GM12864 (cell line): ENCODE data around the gene DCHS1.

Experiments used
- DNase-seq: peaks from one replicate; pipeline ENCODE4 v3.0.0-alpha.2; 2011; ENCODE audit warnings: low read depth
- H3K4me3 ChIP-seq: 2 replicates; pipeline ENCODE4 v1.5.1; 2011; ENCODE audit warnings: mild to moderate bottlenecking, low read depth, low read length, control low read depth
- CTCF ChIP-seq: IDR thresholded peaks from 2 replicates; pipeline ENCODE4 v1.5.1; 2011; ENCODE audit warnings: low read depth, mild to moderate bottlenecking, moderate library complexity, low read length, control low read depth, inconsistent platforms; ENCODE audit errors: missing control alignments

Gene DCHS1

GRCh38 chr11:6646576-6646917, 9.1 kb downstream of the DCHS1 start:
- TF ChIP-seq CTCF = no peak
- no peak for DNase-seq
- no peak overlapping the region for H3K4me3 ChIP-seq

- H3K4me3 ChIP-seq = no peak overlapping the region
- no peak for DNase-seq
- TF ChIP-seq CTCF = no peak
These were observed 9.5 kb downstream of the DCHS1 start for GRCh38 chr11:6646071-6646470.

- H3K4me3 ChIP-seq = no peak overlapping the region
- no peak for TF ChIP-seq CTCF
- no peak for DNase-seq
These were observed 12.7 kb downstream of the DCHS1 start for GRCh38 chr11:6642957-6643356.

GRCh38 chr11:6640985-6641701, 14.5 kb downstream of the DCHS1 start:
- no peak overlapping the region for H3K4me3 ChIP-seq
- no peak for TF ChIP-seq CTCF

GRCh38 chr11:6640036-6640984, 15.3 kb downstream of the DCHS1 start:
- H3K4me3 ChIP-seq = no peak overlapping the region
- no peak for TF ChIP-seq CTCF
- DNase-seq = no peak

More at GRCh38 chr11:6640985-6641701, 14.5 kb downstream of the DCHS1 start:
- DNase-seq = no peak

GRCh38 chr11:6638429-6638828, 17.2 kb downstream of the DCHS1 start:
- TF ChIP-seq CTCF = no peak
- no peak for DNase-seq
- H3K4me3 ChIP-seq = no peak overlapping the region
